SK-N-SH (cell line): Measurements from ENCODE around the gene KIFC3. TPM values are rescaled to one million over a fixed set of nuclear protein-coding genes. Genes with fewer than 3 reads are reported as not detected.

ENCODE experiments used
- CTCF ChIA-PET: fragments of 300-600, 350-600 bp; formaldehyde crosslinking; extraction: SDS; loops from one replicate; lab custom pipeline; 2021; lab: Yijun Ruan, JAX
- POLR2A ChIA-PET: fragments of 350-600 bp; sonication (Branson Sonifier 250); formaldehyde crosslinking; extraction: SDS; loops from one replicate; lab custom pipeline; 2020; ENCODE audit warnings: antibody characterized with exemption, inconsistent platforms; lab: Yijun Ruan, JAX
- DNase-seq: peaks from one replicate; pipeline ENCODE4 v3.0.0; 2012
- H2AFZ ChIP-seq: fragments of 200-600 bp; sonication (generic); 2 replicates; pipeline ENCODE4 v1.8.1; 2016; ENCODE audit warnings: antibody characterized with exemption, mild to moderate bottlenecking, low read depth
- H3F3A ChIP-seq: fragments of 200-600 bp; sonication (generic); replicated peaks from 2 replicates; pipeline ENCODE3; 2016; ENCODE audit warnings: antibody characterized with exemption, mild to moderate bottlenecking; ENCODE audit not compliant: insufficient read depth
- H3K27ac ChIP-seq, 2 experiments: fragments of 200-500 bp in 1 of 2; fragments of 200-600 bp in 1 of 2; sonication (Bioruptor generic) in 1 of 2; sonication (generic), shearing (Covaris generic) in 1 of 2; 2 replicates each; pipeline versions ENCODE4 v1.5.1 to v1.6.1; 2014 to 2016; ENCODE audit warnings: low read depth in 2 of 2, inconsistent platforms in 1 of 2, low read length in 1 of 2, mild to moderate bottlenecking in 1 of 2, mixed read lengths in 1 of 2
- H3K27me3 ChIP-seq: fragments of 200-600 bp; sonication (generic), shearing (Covaris generic); 2 replicates; pipeline ENCODE4 v1.6.1; 2016; ENCODE audit warnings: mixed run types; ENCODE audit not compliant: insufficient read depth
- H3K36me3 ChIP-seq, 2 experiments: fragments of 200-500 bp in 1 of 2; fragments of 200-600 bp in 1 of 2; sonication (Bioruptor generic) in 1 of 2; sonication (generic) in 1 of 2; replicated peaks in 1 of 2; 2 replicates each; pipeline versions ENCODE3 to v1.5.1; 2014 to 2016; ENCODE audit warnings: low read length in 1 of 2, mild to moderate bottlenecking in 1 of 2; ENCODE audit not compliant: insufficient read depth in 2 of 2, control insufficient read depth in 1 of 2
- H3K4me1 ChIP-seq, 2 experiments: fragments of 200-500 bp in 1 of 2; fragments of 200-600 bp in 1 of 2; sonication (Bioruptor generic) in 1 of 2; sonication (generic), shearing (Covaris generic) in 1 of 2; 2 replicates each; pipeline versions ENCODE4 v1.5.1 to v1.6.1; 2014 to 2016; ENCODE audit warnings: low read depth in 1 of 2, low read length in 1 of 2, mixed run types in 1 of 2; ENCODE audit not compliant: insufficient read depth in 2 of 2, control insufficient read depth in 1 of 2
- H3K4me2 ChIP-seq: fragments of 200-600 bp; sonication (generic), shearing (Covaris generic); 2 replicates; pipeline ENCODE4 v1.6.1; 2017; ENCODE audit warnings: mixed run types
- H3K4me3 ChIP-seq, 2 experiments: fragments of 200-500 bp in 1 of 2; fragments of 200-600 bp in 1 of 2; sonication (Bioruptor generic) in 1 of 2; sonication (generic), shearing (Covaris generic) in 1 of 2; 2 replicates each; pipeline versions ENCODE4 v1.5.1 to v1.8.1; 2014 to 2016; ENCODE audit warnings: low read depth in 2 of 2, inconsistent platforms in 1 of 2, low read length in 1 of 2, mild to moderate bottlenecking in 1 of 2, mixed read lengths in 1 of 2, moderate library complexity in 1 of 2
- H3K79me2 ChIP-seq: fragments of 200-600 bp; sonication (generic); 2 replicates; pipeline ENCODE4 v1.8.1; 2017; ENCODE audit warnings: mild to moderate bottlenecking; ENCODE audit not compliant: insufficient read depth
- H3K9ac ChIP-seq: fragments of 200-600 bp; sonication (generic); 2 replicates; pipeline ENCODE4 v1.6.1; 2017; ENCODE audit warnings: mixed run types
- H3K9me2 ChIP-seq: fragments of 200-600 bp; sonication (generic); 2 replicates; pipeline ENCODE4 v1.6.1; 2017; ENCODE audit warnings: mixed run types
- H3K9me3 ChIP-seq: fragments of 200-600 bp; sonication (generic); 2 replicates; pipeline ENCODE4 v1.6.1; 2017; ENCODE audit warnings: mixed run types, mild to moderate bottlenecking, moderate library complexity
- H4K20me1 ChIP-seq: fragments of 200-600 bp; sonication (generic); 2 replicates; pipeline ENCODE4 v1.6.1; 2017; ENCODE audit warnings: mild to moderate bottlenecking, mixed run types; ENCODE audit not compliant: insufficient read depth
- EZH2phosphoT487 ChIP-seq: fragments of 200-600 bp; sonication (generic); IDR thresholded peaks from 2 replicates; pipeline ENCODE4 v1.6.1; 2017; ENCODE audit warnings: low read depth, mixed run types, mild to moderate bottlenecking, antibody characterized with exemption, moderate library complexity, borderline replicate concordance
- FOXJ3 ChIP-seq: sonication (generic); formaldehyde crosslinking; IDR thresholded peaks from 2 replicates; pipeline ENCODE4 v1.5.1; 2020; ENCODE audit warnings: mild to moderate bottlenecking, missing genetic modification reagents
- FOXM1 ChIP-seq: IDR thresholded peaks from 2 replicates; pipeline ENCODE4 v1.4.0; 2012; ENCODE audit warnings: low read depth, mild to moderate bottlenecking
- NFIC ChIP-seq: IDR thresholded peaks from 2 replicates; pipeline ENCODE4 v1.4.0; 2012; ENCODE audit warnings: borderline replicate concordance
- NRF1 ChIP-seq: IDR thresholded peaks from 2 replicates; pipeline ENCODE4 v1.6.1; 2012; ENCODE audit warnings: low read depth, mild to moderate bottlenecking, low read length
- POLR2AphosphoS5 ChIP-seq: IDR thresholded peaks from 2 replicates; pipeline ENCODE4 v1.6.1; 2012; ENCODE audit warnings: low read depth, low read length
- RAD21 ChIP-seq: IDR thresholded peaks from 2 replicates; pipeline ENCODE4 v1.6.1; 2012; ENCODE audit warnings: mild to moderate bottlenecking, low read length
- RXRA ChIP-seq: IDR thresholded peaks from 2 replicates; pipeline ENCODE4 v1.4.0; 2012; ENCODE audit warnings: low read depth, mild to moderate bottlenecking, borderline replicate concordance
- SIN3A ChIP-seq: IDR thresholded peaks from 2 replicates; pipeline ENCODE4 v1.6.1; 2012; ENCODE audit warnings: low read depth, mild to moderate bottlenecking, low read length, moderate library complexity, borderline replicate concordance
- TCF12 ChIP-seq: IDR thresholded peaks from 2 replicates; pipeline ENCODE4 v1.4.0; 2012
- TEAD4 ChIP-seq: IDR thresholded peaks from 2 replicates; pipeline ENCODE4 v1.4.0; 2012; ENCODE audit warnings: mild to moderate bottlenecking, borderline replicate concordance; ENCODE audit not compliant: insufficient read depth
- USF2 ChIP-seq: fragments of 150-350 bp; IDR thresholded peaks from 2 replicates; pipeline ENCODE4 v1.6.1; 2017; ENCODE audit warnings: antibody characterized with exemption, low read length, low read depth, borderline replicate concordance
- ZBTB33 ChIP-seq: IDR thresholded peaks from 2 replicates; pipeline ENCODE4 v1.4.0; 2012; ENCODE audit warnings: low read depth, borderline replicate concordance
- WGBS: methylation state at CpG from one replicate; pipeline ENCODE4 v1.1.6; 2017; ENCODE audit warnings: low lambda C conversion rate; 5-methylcytosine and 5-hydroxymethylcytosine counted together
- polyA plus RNA-seq, 3 experiments: library from polyadenylated mRNA; depleted of rRNA; stranded (reverse); fragments of >200 nt; gene quantifications; 2 replicates each; pipeline ENCODE4 v1.2.3, GENCODE V29; 2012
- TF ChIP-seq, protein P1 (sequence below): IDR thresholded peaks from 2 replicates; pipeline ENCODE4 v1.6.1; 2012; ENCODE audit warnings: mild to moderate bottlenecking, low read depth, low read length, moderate library complexity
- TF ChIP-seq, protein P2 (sequence below): IDR thresholded peaks from 2 replicates; pipeline ENCODE4; 2012

The KIFC3 gene
- polyA plus RNA-seq, 1 of the 3 experiments (the other 2 are of a cell fraction), result 65.4 TPM

DNA sequence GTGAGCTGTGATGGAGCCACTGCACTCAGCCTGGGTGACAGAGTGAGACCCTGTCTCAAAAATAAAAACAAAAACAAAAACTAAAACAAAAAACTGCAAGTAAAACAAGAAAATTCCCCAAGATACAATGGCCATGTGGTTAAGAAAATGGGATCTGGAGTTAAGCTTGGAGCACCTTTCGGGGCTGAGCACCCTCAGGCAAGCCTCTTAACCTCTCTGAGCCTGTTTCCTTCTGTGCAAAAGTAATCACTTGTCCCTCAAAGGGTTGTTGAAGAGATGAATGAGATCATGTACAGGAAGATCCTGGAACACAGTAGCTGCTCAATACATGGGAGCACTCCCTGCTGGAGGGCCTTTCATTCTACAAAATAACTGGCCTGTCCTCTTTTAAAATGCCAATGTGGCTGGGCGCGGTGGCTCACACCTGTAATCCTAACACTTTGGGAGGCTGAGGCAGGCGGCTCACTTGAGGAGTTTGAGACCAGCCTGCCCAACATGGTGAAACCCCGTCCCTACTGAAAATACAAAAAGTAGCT is 19.8 kb upstream of the KIFC3 start (continued):
- TF ChIP-seq, protein P1, sequence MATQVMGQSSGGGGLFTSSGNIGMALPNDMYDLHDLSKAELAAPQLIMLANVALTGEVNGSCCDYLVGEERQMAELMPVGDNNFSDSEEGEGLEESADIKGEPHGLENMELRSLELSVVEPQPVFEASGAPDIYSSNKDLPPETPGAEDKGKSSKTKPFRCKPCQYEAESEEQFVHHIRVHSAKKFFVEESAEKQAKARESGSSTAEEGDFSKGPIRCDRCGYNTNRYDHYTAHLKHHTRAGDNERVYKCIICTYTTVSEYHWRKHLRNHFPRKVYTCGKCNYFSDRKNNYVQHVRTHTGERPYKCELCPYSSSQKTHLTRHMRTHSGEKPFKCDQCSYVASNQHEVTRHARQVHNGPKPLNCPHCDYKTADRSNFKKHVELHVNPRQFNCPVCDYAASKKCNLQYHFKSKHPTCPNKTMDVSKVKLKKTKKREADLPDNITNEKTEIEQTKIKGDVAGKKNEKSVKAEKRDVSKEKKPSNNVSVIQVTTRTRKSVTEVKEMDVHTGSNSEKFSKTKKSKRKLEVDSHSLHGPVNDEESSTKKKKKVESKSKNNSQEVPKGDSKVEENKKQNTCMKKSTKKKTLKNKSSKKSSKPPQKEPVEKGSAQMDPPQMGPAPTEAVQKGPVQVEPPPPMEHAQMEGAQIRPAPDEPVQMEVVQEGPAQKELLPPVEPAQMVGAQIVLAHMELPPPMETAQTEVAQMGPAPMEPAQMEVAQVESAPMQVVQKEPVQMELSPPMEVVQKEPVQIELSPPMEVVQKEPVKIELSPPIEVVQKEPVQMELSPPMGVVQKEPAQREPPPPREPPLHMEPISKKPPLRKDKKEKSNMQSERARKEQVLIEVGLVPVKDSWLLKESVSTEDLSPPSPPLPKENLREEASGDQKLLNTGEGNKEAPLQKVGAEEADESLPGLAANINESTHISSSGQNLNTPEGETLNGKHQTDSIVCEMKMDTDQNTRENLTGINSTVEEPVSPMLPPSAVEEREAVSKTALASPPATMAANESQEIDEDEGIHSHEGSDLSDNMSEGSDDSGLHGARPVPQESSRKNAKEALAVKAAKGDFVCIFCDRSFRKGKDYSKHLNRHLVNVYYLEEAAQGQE, result no peak
- TF ChIP-seq RAD21, result no peak
- TF ChIP-seq ZBTB33, result no peak
- TF ChIP-seq USF2, result no peak
- no peak for TF ChIP-seq TEAD4
- TF ChIP-seq TCF12, result no peak
- TF ChIP-seq FOXJ3 (CRISPR knock-in tag), result no peak

DNA sequence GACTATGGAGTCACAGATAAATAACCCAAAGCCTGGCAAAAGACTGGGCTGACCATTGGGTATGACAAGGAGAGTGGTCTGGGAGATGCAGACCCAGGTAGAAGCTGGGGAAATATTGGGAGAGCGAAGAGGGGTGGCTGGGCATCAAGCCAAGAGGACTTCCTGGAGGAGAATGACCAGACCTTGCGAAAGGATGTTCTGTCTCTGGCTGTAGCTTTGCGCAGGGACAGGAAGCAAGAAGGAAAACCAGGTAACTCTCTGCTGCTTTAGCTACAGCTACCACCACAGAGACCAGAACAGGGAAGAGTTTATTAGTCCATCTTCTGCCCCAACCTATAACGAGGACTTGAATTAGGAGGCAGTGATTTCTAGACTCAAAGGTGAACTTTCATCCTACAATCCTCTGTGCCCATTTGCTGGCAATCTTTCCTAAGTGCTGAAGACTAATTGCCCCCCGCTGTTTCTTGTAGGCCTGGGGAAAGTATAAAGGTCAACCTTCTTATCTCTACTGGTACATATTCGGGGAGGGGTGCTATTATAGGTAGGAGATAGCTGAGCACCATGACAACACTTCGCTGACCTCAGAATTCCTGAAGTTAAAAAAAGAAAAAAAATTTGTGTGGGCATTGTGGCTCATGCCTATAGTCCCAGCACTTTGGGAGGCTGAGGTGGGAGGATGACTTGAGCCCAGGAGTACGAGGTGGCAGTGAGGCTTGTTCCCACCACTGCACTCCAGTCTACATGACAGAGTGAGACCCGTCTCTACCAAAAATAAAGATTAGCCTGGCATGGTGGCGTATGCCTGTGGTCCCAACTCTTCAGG is 19.1 kb upstream of the KIFC3 start:
- POLR2A ChIA-PET, result no interaction called here
- Histone ChIP-seq H3K9me2 (no peaks in the 10 kb centered on the region), H3K27ac (no peak overlapping the region), H3K4me1 (peaks cover under 1 to 2% of the 10 kb centered on the region in 2 experiments; a peak in 2 of 4 replicates), H3K9me3 (no peaks in the 10 kb centered on the region), H3K79me2 (no peaks in the 10 kb centered on the region), H3K4me3 (no peak overlapping the region), H4K20me1 (no peaks in the 10 kb centered on the region), H3K36me3 (no peaks in the 10 kb centered on the region), H3K9ac (no peak overlapping the region), H3K27me3 (no peaks in the 10 kb centered on the region), H3K4me2 (no peak overlapping the region), H2AFZ (no peak overlapping the region), H3F3A (no peaks in the 10 kb centered on the region)
- no peak for DNase-seq
- CTCF ChIA-PET, result no interaction called here
- WGBS, result 72% methylated on average over 10 of the region's 10 CpGs
- TF ChIP-seq POLR2AphosphoS5 (no peak), EZH2phosphoT487 (no peak), NFIC (no peak), NRF1 (no peak), FOXM1 (no peak), SIN3A (no peak), ZBTB33 (no peak), RXRA (no peak)
- TF ChIP-seq, protein P2, sequence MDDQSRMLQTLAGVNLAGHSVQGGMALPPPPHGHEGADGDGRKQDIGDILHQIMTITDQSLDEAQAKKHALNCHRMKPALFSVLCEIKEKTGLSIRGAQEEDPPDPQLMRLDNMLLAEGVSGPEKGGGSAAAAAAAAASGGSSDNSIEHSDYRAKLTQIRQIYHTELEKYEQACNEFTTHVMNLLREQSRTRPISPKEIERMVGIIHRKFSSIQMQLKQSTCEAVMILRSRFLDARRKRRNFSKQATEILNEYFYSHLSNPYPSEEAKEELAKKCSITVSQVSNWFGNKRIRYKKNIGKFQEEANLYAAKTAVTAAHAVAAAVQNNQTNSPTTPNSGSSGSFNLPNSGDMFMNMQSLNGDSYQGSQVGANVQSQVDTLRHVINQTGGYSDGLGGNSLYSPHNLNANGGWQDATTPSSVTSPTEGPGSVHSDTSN, result no peak
- TF ChIP-seq, protein P1, result no peak
